CD14-positive monocyte (primary cell): ENCODE results near the gene STKLD1. TPM values are rescaled to one million over a fixed set of nuclear protein-coding genes. Genes with fewer than 3 reads are reported as not detected.

ENCODE experiments used
- DNase-seq, 3 donors: peaks; one replicate each; pipeline ENCODE4 v3.0.0-alpha.2; 2011 to 2022
- H2AFZ ChIP-seq: 2 replicates; pipeline ENCODE4 v1.6.0; 2012; ENCODE audit warnings: mild to moderate bottlenecking, low read depth, low read length, inconsistent platforms; ENCODE audit not compliant: insufficient read depth, poor library complexity, severe bottlenecking
- H3K27ac ChIP-seq, 2 donors: 1 replicate in 1 of 2; 2 replicates in 1 of 2; pipeline ENCODE4 v1.5.1; 2012 to 2013; ENCODE audit warnings: low read length in 2 of 2, control low read depth in 1 of 2, inconsistent platforms in 1 of 2, low read depth in 1 of 2, mild to moderate bottlenecking in 1 of 2
- H3K27me3 ChIP-seq, 2 donors: one replicate each; pipeline versions ENCODE4 v1.6.0 to v1.6.1; 2011 to 2013; ENCODE audit warnings: low read length in 2 of 2; ENCODE audit not compliant: control insufficient read depth in 2 of 2, insufficient read depth in 2 of 2
- H3K36me3 ChIP-seq, 2 donors: replicated peaks in 1 of 2; 1 replicate in 1 of 2; 2 replicates in 1 of 2; pipeline versions ENCODE4 v1.5.1 to v1.6.1; 2012 to 2013; ENCODE audit warnings: low read length in 2 of 2, control low read depth in 1 of 2, inconsistent platforms in 1 of 2, mild to moderate bottlenecking in 1 of 2; ENCODE audit not compliant: insufficient read depth in 2 of 2, control insufficient read depth in 1 of 2
- H3K4me1 ChIP-seq, 2 donors: 1 replicate in 1 of 2; 2 replicates in 1 of 2; pipeline versions ENCODE4 v1.5.1 to v1.6.1; 2012 to 2013; ENCODE audit warnings: low read length in 2 of 2, control low read depth in 1 of 2, inconsistent platforms in 1 of 2, mild to moderate bottlenecking in 1 of 2, moderate library complexity in 1 of 2; ENCODE audit not compliant: insufficient read depth in 2 of 2, control insufficient read depth in 1 of 2
- H3K4me2 ChIP-seq: replicated peaks from 2 replicates; pipeline ENCODE3; 2012; ENCODE audit warnings: low read length, moderate library complexity, mild to moderate bottlenecking; ENCODE audit not compliant: poor library complexity, severe bottlenecking; ENCODE audit errors: extremely low read depth
- H3K4me3 ChIP-seq, 3 experiments: fragments of 200-600 bp in 1 of 3; sonication (generic) in 1 of 3; replicated peaks in 1 of 3; 1 replicate in 2 of 3; 2 replicates in 1 of 3; pipeline ENCODE4 v1.5.1; 2011 to 2013; ENCODE audit warnings: low read length in 3 of 3, mild to moderate bottlenecking in 3 of 3, control low read depth in 2 of 3, low read depth in 2 of 3, inconsistent platforms in 1 of 3, moderate library complexity in 1 of 3
- H3K79me2 ChIP-seq: 2 replicates; pipeline ENCODE4 v1.6.0; 2012; ENCODE audit warnings: mild to moderate bottlenecking, control low read depth, inconsistent platforms, low read length, moderate library complexity; ENCODE audit not compliant: insufficient read depth
- H3K9ac ChIP-seq: 2 replicates; pipeline ENCODE4 v1.6.0; 2017; ENCODE audit warnings: low read length, mild to moderate bottlenecking; ENCODE audit not compliant: insufficient read depth, poor library complexity, severe bottlenecking
- H3K9me3 ChIP-seq, 2 donors: replicated peaks in 1 of 2; 1 replicate in 1 of 2; 2 replicates in 1 of 2; pipeline versions ENCODE4 v1.5.1 to v1.6.1; 2012 to 2013; ENCODE audit warnings: low read length in 2 of 2, control low read depth in 1 of 2; ENCODE audit not compliant: control insufficient read depth in 1 of 2, insufficient read depth in 1 of 2
- H4K20me1 ChIP-seq: 2 replicates; pipeline ENCODE4 v1.6.0; 2012; ENCODE audit warnings: mild to moderate bottlenecking, low read length, control low read depth, moderate library complexity; ENCODE audit not compliant: insufficient read depth
- H3K27ac Mint-ChIP-seq, 7 donors: one replicate each; pipeline ENCODE4 v1.8.0; 2020; ENCODE audit warnings: mild to moderate bottlenecking in 7 of 7, mixed read lengths in 7 of 7, moderate library complexity in 6 of 7, inconsistent platforms in 2 of 7
- H3K27me3 Mint-ChIP-seq, 3 donors: one replicate each; pipeline ENCODE4 v1.8.0; 2021 to 2022; ENCODE audit warnings: low read depth in 3 of 3, mild to moderate bottlenecking in 3 of 3, mixed read lengths in 3 of 3, moderate library complexity in 3 of 3, inconsistent platforms in 1 of 3
- H3K36me3 Mint-ChIP-seq, 2 donors: one replicate each; pipeline ENCODE4 v1.8.0; 2020; ENCODE audit warnings: mixed read lengths in 2 of 2, inconsistent platforms in 1 of 2, mild to moderate bottlenecking in 1 of 2
- H3K4me1 Mint-ChIP-seq: one replicate; pipeline ENCODE4 v1.8.0; 2020; ENCODE audit warnings: mild to moderate bottlenecking, mixed read lengths
- H3K4me3 Mint-ChIP-seq, 2 donors: one replicate each; pipeline ENCODE4 v1.8.0; 2020; ENCODE audit warnings: mild to moderate bottlenecking in 2 of 2, mixed read lengths in 2 of 2, moderate library complexity in 1 of 2
- H3K9me3 Mint-ChIP-seq, 7 donors: one replicate each; pipeline ENCODE4 v1.8.0; 2020 to 2022; ENCODE audit warnings: mixed read lengths in 7 of 7, mild to moderate bottlenecking in 6 of 7, moderate library complexity in 6 of 7, inconsistent platforms in 2 of 7
- WGBS: methylation state at CpG from one replicate; pipeline ENCODE4 v1.1.5; 2013; ENCODE audit warnings: missing lambda C conversion rate; ENCODE audit not compliant: insufficient coverage; 5-methylcytosine and 5-hydroxymethylcytosine counted together
- intact Hi-C, 2 donors: fragments of 100-400 bp; cut with micrococcal nuclease; formaldehyde crosslinking; loops; one replicate each; pipeline versions ENCODE4 v1.15.0 to v1.15.1; 2023
- polyA plus RNA-seq, 3 donors: library from polyadenylated mRNA; depleted of rRNA in 1 of 3; unstranded in 2 of 3; stranded (reverse) in 1 of 3; fragments of 300-500 nt in 2 of 3; fragments of >200 nt in 1 of 3; fragmentation: Illumina TruSeq in 2 of 3; gene quantifications; 1 replicate in 2 of 3; 2 replicates in 1 of 3; pipeline ENCODE4 v1.2.3, GENCODE V29; 2012 to 2021
- TF ChIP-seq, protein P1 (sequence below): fragments of 200-600 bp; IDR thresholded peaks from one replicate; pipeline ENCODE4 v1.8.0; 2022; ENCODE audit warnings: antibody characterized with exemption, mild to moderate bottlenecking

The STKLD1 gene
- polyA plus RNA-seq, 3 donors = 0.27 TPM; not detected in 2

- Histone ChIP-seq H4K20me1 (peaks cover 10% of the 10 kb centered on the region), H3K9ac (no peak overlapping the region), H3K27ac (no peak overlapping the region), H3K36me3 (no peaks in the 10 kb centered on the region), H3K4me3 (no peak overlapping the region), H3K9me3 (no peaks in the 10 kb centered on the region), H3K4me1 (peaks cover 14 to 24% of the 10 kb centered on the region in 2 donors), H2AFZ (no peak overlapping the region), H3K27me3 (no peaks in the 10 kb centered on the region), H3K4me2 (no peak overlapping the region), H3K79me2 (peaks cover 14% of the 10 kb centered on the region)
- no peak overlapping the region for H3K27ac Mint-ChIP-seq
- H3K36me3 Mint-ChIP-seq = no peaks in the 10 kb centered on the region
- 98% methylated on average over 9 of the region's 14 CpGs for WGBS
- H3K27me3 Mint-ChIP-seq = peaks cover 0 to 5% (median 3%) of the 10 kb centered on the region in 3 donors
- no peak overlapping the region for H3K4me3 Mint-ChIP-seq
- TF ChIP-seq, protein P1, sequence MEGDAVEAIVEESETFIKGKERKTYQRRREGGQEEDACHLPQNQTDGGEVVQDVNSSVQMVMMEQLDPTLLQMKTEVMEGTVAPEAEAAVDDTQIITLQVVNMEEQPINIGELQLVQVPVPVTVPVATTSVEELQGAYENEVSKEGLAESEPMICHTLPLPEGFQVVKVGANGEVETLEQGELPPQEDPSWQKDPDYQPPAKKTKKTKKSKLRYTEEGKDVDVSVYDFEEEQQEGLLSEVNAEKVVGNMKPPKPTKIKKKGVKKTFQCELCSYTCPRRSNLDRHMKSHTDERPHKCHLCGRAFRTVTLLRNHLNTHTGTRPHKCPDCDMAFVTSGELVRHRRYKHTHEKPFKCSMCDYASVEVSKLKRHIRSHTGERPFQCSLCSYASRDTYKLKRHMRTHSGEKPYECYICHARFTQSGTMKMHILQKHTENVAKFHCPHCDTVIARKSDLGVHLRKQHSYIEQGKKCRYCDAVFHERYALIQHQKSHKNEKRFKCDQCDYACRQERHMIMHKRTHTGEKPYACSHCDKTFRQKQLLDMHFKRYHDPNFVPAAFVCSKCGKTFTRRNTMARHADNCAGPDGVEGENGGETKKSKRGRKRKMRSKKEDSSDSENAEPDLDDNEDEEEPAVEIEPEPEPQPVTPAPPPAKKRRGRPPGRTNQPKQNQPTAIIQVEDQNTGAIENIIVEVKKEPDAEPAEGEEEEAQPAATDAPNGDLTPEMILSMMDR = no peak
- H3K4me1 Mint-ChIP-seq = peaks cover 25% of the 10 kb centered on the region
- no peaks in the 10 kb centered on the region for H3K9me3 Mint-ChIP-seq
- intact Hi-C loops = loop anchor here in 1 of 2 donors (10.0 kb wide), 1 partner anchor 345 kb away; the partner anchor contains the start of gene GTF3C5
- no peak for DNase-seq
These were observed 3.3 kb downstream of the STKLD1 start for GRCh38 chr9:133379153-133380086.

DNA sequence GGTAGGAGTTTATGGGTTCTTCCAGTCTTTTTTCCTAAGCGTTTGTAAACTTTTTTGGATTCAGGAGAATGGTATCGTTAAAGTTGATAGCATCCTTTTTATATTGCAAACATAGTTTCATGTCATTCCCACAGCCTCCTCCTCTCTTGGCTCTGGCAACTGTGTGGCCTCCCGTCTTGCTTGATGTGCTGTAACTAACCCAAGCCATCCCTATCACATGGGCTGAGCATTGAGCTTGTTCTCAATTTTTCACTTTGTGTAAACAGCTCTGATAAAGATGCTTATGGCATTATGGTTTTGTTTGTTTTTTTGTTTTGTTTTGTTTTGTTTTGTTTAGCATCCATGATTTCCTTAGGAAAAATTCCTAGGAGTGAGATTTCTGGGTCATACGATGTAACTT lies 4.6 kb downstream of the STKLD1 start:
- Histone ChIP-seq H2AFZ (no peak overlapping the region), H3K4me1 (peaks cover 6 to 14% of the 10 kb centered on the region in 2 donors), H3K27me3 (no peaks in the 10 kb centered on the region), H3K9ac (no peak overlapping the region), H3K4me3 (no peak overlapping the region), H4K20me1 (no peaks in the 10 kb centered on the region), H3K9me3 (no peaks in the 10 kb centered on the region), H3K27ac (no peak overlapping the region), H3K79me2 (peaks cover under 1% of the 10 kb centered on the region), H3K36me3 (no peaks in the 10 kb centered on the region), H3K4me2 (no peak overlapping the region)
- DNase-seq = no peak
- Mint-ChIP-seq H3K36me3 (no peaks in the 10 kb centered on the region), H3K9me3 (no peaks in the 10 kb centered on the region), H3K4me1 (peaks cover 18% of the 10 kb centered on the region), H3K27ac (no peak overlapping the region), H3K27me3 (peaks cover 2 to 5% (median 3%) of the 10 kb centered on the region in 3 donors), H3K4me3 (no peak overlapping the region)
- no CpG with 5 or more reads among the region's 4 CpGs for WGBS
- TF ChIP-seq, protein P1 = no peak
- intact Hi-C loops = no loop called here
